ENCODE measurements around the gene PRPF38B.
"Not testable (repeated sequence)": the region's sequence is repeated elsewhere in the genome, so short reads cannot be mapped to it uniquely, and the experiment has no call there.

Gene PRPF38B

GRCh38 chr1:108665771-108666170, 26.3 kb upstream of the PRPF38B start:
- TF ChIP-seq CTCF (conservative IDR thresholded peaks at IDR 0.05; ENCODE audit: low read length), result no peak
- H3K4me3 ChIP-seq (ENCODE audit: low read length), result no peak overlapping the region

GRCh38 chr1:108667422-108667821, 24.7 kb upstream of the PRPF38B start:
- DNase-seq (ENCODE audit: low read depth); H3K4me3 ChIP-seq (ENCODE audit: low read length): not testable (repeated sequence)

More at GRCh38 chr1:108665771-108666170, 26.3 kb upstream of the PRPF38B start:
- no peak for DNase-seq (ENCODE audit: low read depth)

GRCh38 chr1:108668777-108669176, 23.3 kb upstream of the PRPF38B start:
- H3K4me3 ChIP-seq (ENCODE audit: low read length), result no peak overlapping the region
- TF ChIP-seq CTCF (conservative IDR thresholded peaks at IDR 0.05; ENCODE audit: low read length), result no peak
- no peak for DNase-seq (ENCODE audit: low read depth)

GRCh38 chr1:108669679-108670078, 22.4 kb upstream of the PRPF38B start:
- TF ChIP-seq CTCF (conservative IDR thresholded peaks at IDR 0.05; ENCODE audit: low read length), result no peak
- DNase-seq (ENCODE audit: low read depth), result no peak
- no peak overlapping the region for H3K4me3 ChIP-seq (ENCODE audit: low read length)

- H3K4me3 ChIP-seq (ENCODE audit: low read length), result no peak overlapping the region
- no peak for TF ChIP-seq CTCF (conservative IDR thresholded peaks at IDR 0.05; ENCODE audit: low read length)
- peak; percentile 34 for DNase-seq (ENCODE audit: low read depth)
Measured at GRCh38 chr1:108670131-108670773, 21.9 kb upstream of the PRPF38B start.

GRCh38 chr1:108671143-108671542, 21.0 kb upstream of the PRPF38B start:
- no peak for DNase-seq (ENCODE audit: low read depth)
- no peak for TF ChIP-seq CTCF (conservative IDR thresholded peaks at IDR 0.05; ENCODE audit: low read length)
- H3K4me3 ChIP-seq (ENCODE audit: low read length), result no peak overlapping the region

GRCh38 chr1:108678706-108679105, 13.4 kb upstream of the PRPF38B start:
- no peak overlapping the region for H3K4me3 ChIP-seq (ENCODE audit: low read length)
- no peak for TF ChIP-seq CTCF (conservative IDR thresholded peaks at IDR 0.05; ENCODE audit: low read length)
- no peak for DNase-seq (ENCODE audit: low read depth)
